Parathyroid adenoma (tissue), 2 donors: ENCODE results near the gene TENM4.

ENCODE experiments used
- H2AFZ ChIP-seq: fragments of 300-600 bp; sonication (generic); one replicate; pipeline ENCODE4 v1.7.0; 2017; ENCODE audit warnings: antibody characterized with exemption, mild to moderate bottlenecking
- H3K27ac ChIP-seq: fragments of 300-600 bp; sonication (generic); one replicate; pipeline ENCODE4 v1.7.0; 2017
- H3K27me3 ChIP-seq: fragments of 300-600 bp; sonication (generic); one replicate; pipeline ENCODE4 v1.7.0; 2017; ENCODE audit warnings: low read length; ENCODE audit not compliant: control insufficient read depth, insufficient read depth
- H3K36me3 ChIP-seq: fragments of 300-600 bp; sonication (generic); one replicate; pipeline ENCODE4 v1.7.0; 2017; ENCODE audit warnings: low read length; ENCODE audit not compliant: control insufficient read depth, insufficient read depth
- H3K4me1 ChIP-seq: fragments of 300-600 bp; sonication (generic); one replicate; pipeline ENCODE4 v1.7.0; 2017; ENCODE audit warnings: control low read depth
- H3K4me2 ChIP-seq: fragments of 300-600 bp; sonication (generic); one replicate; pipeline ENCODE4 v1.7.0; 2017; ENCODE audit warnings: low read length
- H3K4me3 ChIP-seq: fragments of 300-600 bp; sonication (generic); one replicate; pipeline ENCODE4 v1.7.0; 2017; ENCODE audit warnings: low read depth, low read length
- H3K79me2 ChIP-seq: fragments of 300-600 bp; sonication (generic); one replicate; pipeline ENCODE4 v1.7.0; 2017; ENCODE audit warnings: control low read depth
- H3K9ac ChIP-seq: fragments of 300-600 bp; sonication (generic); one replicate; pipeline ENCODE4 v1.7.0; 2017; ENCODE audit warnings: mild to moderate bottlenecking
- H3K9me3 ChIP-seq: fragments of 300-600 bp; sonication (generic); one replicate; pipeline ENCODE4 v1.7.0; 2017; ENCODE audit warnings: low read length; ENCODE audit not compliant: control insufficient read depth
- CTCF ChIP-seq: fragments of 300-600 bp; sonication (generic); IDR thresholded peaks from one replicate; pipeline ENCODE4 v1.7.0; 2017; ENCODE audit warnings: antibody characterized with exemption, mild to moderate bottlenecking
- donor health status: primary hyperparathyroidism.

TENM4 gene

GRCh38 chr11:78952890-78953289 lies 487.9 kb downstream of the TENM4 start:
- no peaks in the 10 kb centered on the region for H3K9me3 ChIP-seq
- no peak overlapping the region for H3K27ac ChIP-seq
- no peaks in the 10 kb centered on the region for H3K4me1 ChIP-seq
- H2AFZ ChIP-seq, result no peak overlapping the region
- no peak overlapping the region for H3K4me2 ChIP-seq
- no peaks in the 10 kb centered on the region for H3K27me3 ChIP-seq
- peaks cover 2% of the 10 kb centered on the region for H3K79me2 ChIP-seq
- H3K4me3 ChIP-seq, result no peak overlapping the region
- no peak for TF ChIP-seq CTCF
- H3K9ac ChIP-seq, result no peak overlapping the region
- H3K36me3 ChIP-seq, result no peaks in the 10 kb centered on the region

- Histone ChIP-seq H3K36me3 (no peaks in the 10 kb centered on the region), H3K9ac (no peak overlapping the region), H3K27ac (no peak overlapping the region), H3K27me3 (no peaks in the 10 kb centered on the region), H3K4me3 (no peak overlapping the region), H3K4me1 (no peaks in the 10 kb centered on the region), H3K4me2 (no peak overlapping the region), H3K9me3 (no peaks in the 10 kb centered on the region), H2AFZ (no peak overlapping the region), H3K79me2 (peaks cover 2% of the 10 kb centered on the region)
- TF ChIP-seq CTCF, result no peak
Observed at GRCh38 chr11:78952175-78952574, 488.7 kb downstream of the TENM4 start.

DNA sequence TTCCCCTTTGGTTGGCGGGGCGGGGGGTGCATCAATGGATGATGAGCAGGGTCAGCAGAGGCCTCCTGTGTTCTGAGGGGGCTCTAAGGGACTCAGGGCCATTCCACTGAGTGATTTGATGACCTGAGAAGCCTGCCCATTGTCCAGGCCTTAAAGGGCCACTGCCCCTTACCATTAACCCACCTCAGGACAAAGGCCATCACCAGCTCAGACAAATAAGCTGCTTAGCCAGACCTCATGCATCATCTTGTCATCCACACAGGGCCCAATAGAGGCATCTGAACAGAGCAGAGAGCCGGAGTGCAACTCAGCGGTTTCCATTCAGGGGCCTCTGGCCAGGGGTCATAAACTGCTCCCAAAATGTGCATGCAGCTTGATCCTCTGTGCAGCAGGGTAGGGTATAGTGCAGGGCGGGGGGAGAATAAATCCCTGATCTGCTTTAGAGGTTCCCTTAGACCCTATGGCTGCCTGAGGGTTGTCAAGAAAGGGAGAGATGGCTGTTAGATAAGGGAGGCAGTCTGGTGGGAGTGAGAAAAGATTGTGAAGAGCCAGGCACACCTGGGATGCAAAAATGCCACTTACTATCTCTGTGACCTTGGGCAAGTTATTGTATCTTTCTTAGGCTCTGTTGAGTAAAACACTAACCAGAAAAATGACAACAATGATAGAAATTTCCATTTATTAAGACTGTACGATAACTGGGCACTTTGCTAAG lies 490.7 kb downstream of the TENM4 start:
- H3K9ac ChIP-seq, result no peak overlapping the region
- H3K36me3 ChIP-seq, result no peaks in the 10 kb centered on the region
- H3K27ac ChIP-seq, result no peak overlapping the region
- no peaks in the 10 kb centered on the region for H3K4me1 ChIP-seq
- no peak overlapping the region for H3K4me2 ChIP-seq
- H3K79me2 ChIP-seq, result peaks cover 5% of the 10 kb centered on the region
- H2AFZ ChIP-seq, result no peak overlapping the region
- no peaks in the 10 kb centered on the region for H3K9me3 ChIP-seq
- H3K27me3 ChIP-seq, result no peaks in the 10 kb centered on the region
- TF ChIP-seq CTCF, result no peak
- H3K4me3 ChIP-seq, result no peak overlapping the region

GRCh38 chr11:78946945-78947902 lies 493.6 kb downstream of the TENM4 start:
- H2AFZ ChIP-seq, result no peak overlapping the region
- H3K27me3 ChIP-seq, result no peaks in the 10 kb centered on the region
- H3K4me3 ChIP-seq, result no peak overlapping the region
- no peak overlapping the region for H3K27ac ChIP-seq
- no peak overlapping the region for H3K4me2 ChIP-seq
- H3K4me1 ChIP-seq, result no peaks in the 10 kb centered on the region
- no peaks in the 10 kb centered on the region for H3K9me3 ChIP-seq
- no peak overlapping the region for H3K9ac ChIP-seq
- peaks cover 5% of the 10 kb centered on the region for H3K79me2 ChIP-seq
- TF ChIP-seq CTCF, result no peak
- H3K36me3 ChIP-seq, result no peaks in the 10 kb centered on the region
